SK-N-SH (cell line): ENCODE measurements around the gene SPSB1. TPM values are rescaled to one million over a fixed set of nuclear protein-coding genes. Genes with fewer than 3 reads are reported as not detected.

Experiments used
- CTCF ChIA-PET: fragments of 300-600, 350-600 bp; formaldehyde crosslinking; extraction: SDS; loops from one replicate; lab custom pipeline; 2021; lab: Yijun Ruan, JAX
- POLR2A ChIA-PET: fragments of 350-600 bp; sonication (Branson Sonifier 250); formaldehyde crosslinking; extraction: SDS; loops from one replicate; lab custom pipeline; 2020; ENCODE audit warnings: antibody characterized with exemption, inconsistent platforms; lab: Yijun Ruan, JAX
- DNase-seq: peaks from one replicate; pipeline ENCODE4 v3.0.0; 2012
- H2AFZ ChIP-seq: fragments of 200-600 bp; sonication (generic); 2 replicates; pipeline ENCODE4 v1.8.1; 2016; ENCODE audit warnings: antibody characterized with exemption, mild to moderate bottlenecking, low read depth
- H3F3A ChIP-seq: fragments of 200-600 bp; sonication (generic); replicated peaks from 2 replicates; pipeline ENCODE3; 2016; ENCODE audit warnings: antibody characterized with exemption, mild to moderate bottlenecking; ENCODE audit not compliant: insufficient read depth
- H3K27ac ChIP-seq, 2 experiments: fragments of 200-500 bp in 1 of 2; fragments of 200-600 bp in 1 of 2; sonication (Bioruptor generic) in 1 of 2; sonication (generic), shearing (Covaris generic) in 1 of 2; 2 replicates each; pipeline versions ENCODE4 v1.5.1 to v1.6.1; 2014 to 2016; ENCODE audit warnings: low read depth in 2 of 2, inconsistent platforms in 1 of 2, low read length in 1 of 2, mild to moderate bottlenecking in 1 of 2, mixed read lengths in 1 of 2
- H3K27me3 ChIP-seq: fragments of 200-600 bp; sonication (generic), shearing (Covaris generic); 2 replicates; pipeline ENCODE4 v1.6.1; 2016; ENCODE audit warnings: mixed run types; ENCODE audit not compliant: insufficient read depth
- H3K36me3 ChIP-seq, 2 experiments: fragments of 200-500 bp in 1 of 2; fragments of 200-600 bp in 1 of 2; sonication (Bioruptor generic) in 1 of 2; sonication (generic) in 1 of 2; replicated peaks in 1 of 2; 2 replicates each; pipeline versions ENCODE3 to v1.5.1; 2014 to 2016; ENCODE audit warnings: low read length in 1 of 2, mild to moderate bottlenecking in 1 of 2; ENCODE audit not compliant: insufficient read depth in 2 of 2, control insufficient read depth in 1 of 2
- H3K4me1 ChIP-seq, 2 experiments: fragments of 200-500 bp in 1 of 2; fragments of 200-600 bp in 1 of 2; sonication (Bioruptor generic) in 1 of 2; sonication (generic), shearing (Covaris generic) in 1 of 2; 2 replicates each; pipeline versions ENCODE4 v1.5.1 to v1.6.1; 2014 to 2016; ENCODE audit warnings: low read depth in 1 of 2, low read length in 1 of 2, mixed run types in 1 of 2; ENCODE audit not compliant: insufficient read depth in 2 of 2, control insufficient read depth in 1 of 2
- H3K4me2 ChIP-seq: fragments of 200-600 bp; sonication (generic), shearing (Covaris generic); 2 replicates; pipeline ENCODE4 v1.6.1; 2017; ENCODE audit warnings: mixed run types
- H3K4me3 ChIP-seq, 2 experiments: fragments of 200-500 bp in 1 of 2; fragments of 200-600 bp in 1 of 2; sonication (Bioruptor generic) in 1 of 2; sonication (generic), shearing (Covaris generic) in 1 of 2; 2 replicates each; pipeline versions ENCODE4 v1.5.1 to v1.8.1; 2014 to 2016; ENCODE audit warnings: low read depth in 2 of 2, inconsistent platforms in 1 of 2, low read length in 1 of 2, mild to moderate bottlenecking in 1 of 2, mixed read lengths in 1 of 2, moderate library complexity in 1 of 2
- H3K79me2 ChIP-seq: fragments of 200-600 bp; sonication (generic); 2 replicates; pipeline ENCODE4 v1.8.1; 2017; ENCODE audit warnings: mild to moderate bottlenecking; ENCODE audit not compliant: insufficient read depth
- H3K9ac ChIP-seq: fragments of 200-600 bp; sonication (generic); 2 replicates; pipeline ENCODE4 v1.6.1; 2017; ENCODE audit warnings: mixed run types
- H3K9me2 ChIP-seq: fragments of 200-600 bp; sonication (generic); 2 replicates; pipeline ENCODE4 v1.6.1; 2017; ENCODE audit warnings: mixed run types
- H3K9me3 ChIP-seq: fragments of 200-600 bp; sonication (generic); 2 replicates; pipeline ENCODE4 v1.6.1; 2017; ENCODE audit warnings: mixed run types, mild to moderate bottlenecking, moderate library complexity
- H4K20me1 ChIP-seq: fragments of 200-600 bp; sonication (generic); 2 replicates; pipeline ENCODE4 v1.6.1; 2017; ENCODE audit warnings: mild to moderate bottlenecking, mixed run types; ENCODE audit not compliant: insufficient read depth
- CHD2 ChIP-seq: fragments of 150-350 bp; IDR thresholded peaks from 2 replicates; pipeline ENCODE4 v1.6.1; 2018; ENCODE audit warnings: low read length; ENCODE audit not compliant: partially characterized antibody
- ELF1 ChIP-seq: IDR thresholded peaks from 2 replicates; pipeline ENCODE4 v1.4.0; 2012
- EZH2phosphoT487 ChIP-seq: fragments of 200-600 bp; sonication (generic); IDR thresholded peaks from 2 replicates; pipeline ENCODE4 v1.6.1; 2017; ENCODE audit warnings: low read depth, mixed run types, mild to moderate bottlenecking, antibody characterized with exemption, moderate library complexity, borderline replicate concordance
- GABPA ChIP-seq: IDR thresholded peaks from 2 replicates; pipeline ENCODE4 v1.4.0; 2012; ENCODE audit warnings: low read depth, mild to moderate bottlenecking
- IRF3 ChIP-seq: fragments of 150-350 bp; IDR thresholded peaks from 2 replicates; pipeline ENCODE4 v1.6.1; 2016; ENCODE audit warnings: mild to moderate bottlenecking, low read depth, low read length
- MEF2A ChIP-seq: IDR thresholded peaks from 2 replicates; pipeline ENCODE4 v1.4.0; 2012; ENCODE audit warnings: low read depth, borderline replicate concordance
- NFIC ChIP-seq: IDR thresholded peaks from 2 replicates; pipeline ENCODE4 v1.4.0; 2012; ENCODE audit warnings: borderline replicate concordance
- NRF1 ChIP-seq: IDR thresholded peaks from 2 replicates; pipeline ENCODE4 v1.6.1; 2012; ENCODE audit warnings: low read depth, mild to moderate bottlenecking, low read length
- POLR2AphosphoS5 ChIP-seq: IDR thresholded peaks from 2 replicates; pipeline ENCODE4 v1.6.1; 2012; ENCODE audit warnings: low read depth, low read length
- RAD21 ChIP-seq: IDR thresholded peaks from 2 replicates; pipeline ENCODE4 v1.6.1; 2012; ENCODE audit warnings: mild to moderate bottlenecking, low read length
- RCOR1 ChIP-seq: fragments of 150-350 bp; IDR thresholded peaks from 2 replicates; pipeline ENCODE4 v1.6.1; 2017; ENCODE audit warnings: antibody characterized with exemption, low read length
- RFX5 ChIP-seq: IDR thresholded peaks from 2 replicates; pipeline ENCODE4 v1.6.1; 2012; ENCODE audit warnings: mild to moderate bottlenecking, improper control_type of control experiment, low read length
- RXRA ChIP-seq: IDR thresholded peaks from 2 replicates; pipeline ENCODE4 v1.4.0; 2012; ENCODE audit warnings: low read depth, mild to moderate bottlenecking, borderline replicate concordance
- SIN3A ChIP-seq: IDR thresholded peaks from 2 replicates; pipeline ENCODE4 v1.6.1; 2012; ENCODE audit warnings: low read depth, mild to moderate bottlenecking, low read length, moderate library complexity, borderline replicate concordance
- SMC3 ChIP-seq: IDR thresholded peaks from 2 replicates; pipeline ENCODE4 v1.6.1; 2012; ENCODE audit warnings: low read depth, low read length, improper control_type of control experiment
- TCF12 ChIP-seq: IDR thresholded peaks from 2 replicates; pipeline ENCODE4 v1.4.0; 2012
- TEAD4 ChIP-seq: IDR thresholded peaks from 2 replicates; pipeline ENCODE4 v1.4.0; 2012; ENCODE audit warnings: mild to moderate bottlenecking, borderline replicate concordance; ENCODE audit not compliant: insufficient read depth
- YY1 ChIP-seq: IDR thresholded peaks from 2 replicates; pipeline ENCODE4 v1.4.0; 2012; ENCODE audit warnings: low read depth, mild to moderate bottlenecking
- ZBTB33 ChIP-seq: IDR thresholded peaks from 2 replicates; pipeline ENCODE4 v1.4.0; 2012; ENCODE audit warnings: low read depth, borderline replicate concordance
- WGBS: methylation state at CpG from one replicate; pipeline ENCODE4 v1.1.6; 2017; ENCODE audit warnings: low lambda C conversion rate; 5-methylcytosine and 5-hydroxymethylcytosine counted together
- polyA plus RNA-seq, 3 experiments: library from polyadenylated mRNA; depleted of rRNA; stranded (reverse); fragments of >200 nt; gene quantifications; 2 replicates each; pipeline ENCODE4 v1.2.3, GENCODE V29; 2012
- TF ChIP-seq, protein P1 (sequence below): IDR thresholded peaks from 2 replicates; pipeline ENCODE4 v1.6.1; 2012; ENCODE audit warnings: mild to moderate bottlenecking, low read depth, low read length, moderate library complexity

SPSB1 gene
- polyA plus RNA-seq, 1 of the 3 experiments (the other 2 are of a cell fraction), result 9.2 TPM

- no peak for TF ChIP-seq RXRA
- TF ChIP-seq POLR2AphosphoS5, result no peak
- TF ChIP-seq ZBTB33, result no peak
These were observed 80.9 kb downstream of the SPSB1 start (continued) for GRCh38 chr1:9373619-9374018.

DNA sequence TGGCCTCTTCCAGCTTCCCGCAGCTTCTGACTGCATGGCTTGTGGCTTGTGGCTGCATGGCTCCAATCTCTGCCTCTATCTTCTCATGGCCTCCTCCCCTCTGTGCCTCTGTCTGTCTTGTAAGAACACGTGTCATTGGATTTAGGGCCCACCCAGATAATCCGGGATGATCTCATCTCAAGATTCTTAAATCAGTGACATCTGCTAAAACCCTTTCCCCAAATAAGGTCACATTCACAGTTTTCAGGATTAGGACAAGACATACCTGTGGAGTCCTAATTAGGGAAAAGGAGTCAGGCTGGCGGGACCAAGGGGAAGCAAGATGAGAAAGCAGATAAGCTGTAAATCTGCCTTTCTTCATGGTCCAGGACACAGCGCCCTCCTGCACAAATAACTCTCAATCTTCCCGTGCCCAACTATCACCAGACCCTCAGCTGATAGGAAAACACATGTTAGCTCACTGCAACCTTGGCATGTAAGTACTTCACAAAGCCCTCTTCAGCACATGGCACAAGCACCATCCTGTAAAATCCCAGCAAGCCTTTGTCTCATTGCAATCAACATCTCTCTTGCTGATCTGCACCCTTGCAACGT is 82.2 kb downstream of the SPSB1 start:
- POLR2A ChIA-PET, result no interaction called here
- 83% methylated on average over 7 of the region's 7 CpGs for WGBS
- TF ChIP-seq ELF1, result no peak
- no peak for TF ChIP-seq ZBTB33
- TF ChIP-seq SIN3A, result no peak
- TF ChIP-seq RCOR1, result no peak
- TF ChIP-seq TEAD4, result no peak
- no peak for TF ChIP-seq RFX5
- TF ChIP-seq TCF12, result no peak
- TF ChIP-seq NFIC, result no peak
- no peak for TF ChIP-seq MEF2A
- no peak for TF ChIP-seq YY1
- no peak for TF ChIP-seq NRF1
- no peak for TF ChIP-seq SMC3
- TF ChIP-seq EZH2phosphoT487, result no peak
- no peak for TF ChIP-seq RAD21
- TF ChIP-seq GABPA, result no peak
- no peak for TF ChIP-seq CHD2
- TF ChIP-seq IRF3, result no peak
- TF ChIP-seq, protein P1, sequence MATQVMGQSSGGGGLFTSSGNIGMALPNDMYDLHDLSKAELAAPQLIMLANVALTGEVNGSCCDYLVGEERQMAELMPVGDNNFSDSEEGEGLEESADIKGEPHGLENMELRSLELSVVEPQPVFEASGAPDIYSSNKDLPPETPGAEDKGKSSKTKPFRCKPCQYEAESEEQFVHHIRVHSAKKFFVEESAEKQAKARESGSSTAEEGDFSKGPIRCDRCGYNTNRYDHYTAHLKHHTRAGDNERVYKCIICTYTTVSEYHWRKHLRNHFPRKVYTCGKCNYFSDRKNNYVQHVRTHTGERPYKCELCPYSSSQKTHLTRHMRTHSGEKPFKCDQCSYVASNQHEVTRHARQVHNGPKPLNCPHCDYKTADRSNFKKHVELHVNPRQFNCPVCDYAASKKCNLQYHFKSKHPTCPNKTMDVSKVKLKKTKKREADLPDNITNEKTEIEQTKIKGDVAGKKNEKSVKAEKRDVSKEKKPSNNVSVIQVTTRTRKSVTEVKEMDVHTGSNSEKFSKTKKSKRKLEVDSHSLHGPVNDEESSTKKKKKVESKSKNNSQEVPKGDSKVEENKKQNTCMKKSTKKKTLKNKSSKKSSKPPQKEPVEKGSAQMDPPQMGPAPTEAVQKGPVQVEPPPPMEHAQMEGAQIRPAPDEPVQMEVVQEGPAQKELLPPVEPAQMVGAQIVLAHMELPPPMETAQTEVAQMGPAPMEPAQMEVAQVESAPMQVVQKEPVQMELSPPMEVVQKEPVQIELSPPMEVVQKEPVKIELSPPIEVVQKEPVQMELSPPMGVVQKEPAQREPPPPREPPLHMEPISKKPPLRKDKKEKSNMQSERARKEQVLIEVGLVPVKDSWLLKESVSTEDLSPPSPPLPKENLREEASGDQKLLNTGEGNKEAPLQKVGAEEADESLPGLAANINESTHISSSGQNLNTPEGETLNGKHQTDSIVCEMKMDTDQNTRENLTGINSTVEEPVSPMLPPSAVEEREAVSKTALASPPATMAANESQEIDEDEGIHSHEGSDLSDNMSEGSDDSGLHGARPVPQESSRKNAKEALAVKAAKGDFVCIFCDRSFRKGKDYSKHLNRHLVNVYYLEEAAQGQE, result no peak

More for the DNA sequence above, 82.2 kb downstream of the SPSB1 start:
- H2AFZ ChIP-seq, result no peak overlapping the region
- no peaks in the 10 kb centered on the region for H3K79me2 ChIP-seq
- no peaks in the 10 kb centered on the region for H3K9me3 ChIP-seq
- no peak overlapping the region for H3K9ac ChIP-seq
- H3K4me3 ChIP-seq, result no peak overlapping the region
- H3K4me1 ChIP-seq, result peaks cover 0 to 14% of the 10 kb centered on the region in 2 experiments; a peak in 1 of 4 replicates
- H3K4me2 ChIP-seq, result no peak overlapping the region
- no peak for DNase-seq
- H3F3A ChIP-seq, result no peaks in the 10 kb centered on the region
- CTCF ChIA-PET, result interaction anchor here (1.2 to 1.7 kb wide), 3 partner anchors 8 to 86 kb away, joined by 3 to 4 read pairs (median 3); no protein-coding TSS in a partner anchor
- no peaks in the 10 kb centered on the region for H3K36me3 ChIP-seq
- no peaks in the 10 kb centered on the region for H3K9me2 ChIP-seq
- no peak overlapping the region for H3K27ac ChIP-seq
- no peaks in the 10 kb centered on the region for H4K20me1 ChIP-seq
- no peaks in the 10 kb centered on the region for H3K27me3 ChIP-seq
